GM21619 (cell line): ENCODE measurements around the gene BTBD9.
"Not testable (repeated sequence)": the region's sequence is repeated elsewhere in the genome, so short reads cannot be mapped to it uniquely, and the experiment has no call there.

Source experiments
- ATAC-seq: cut with Tn5 transposase; IDR thresholded peaks from one replicate; pipeline ENCODE4 v1.9.1; 2021; ENCODE audit not compliant: unreplicated experiment

The BTBD9 gene

GRCh38 chr6:38650207-38650752 lies 10.6 kb upstream of the BTBD9 start:
- ATAC-seq: no peak

GRCh38 chr6:38649744-38650143 lies 10.0 kb upstream of the BTBD9 start:
- no peak for ATAC-seq

GRCh38 chr6:38648629-38649028 lies 8.9 kb upstream of the BTBD9 start:
- ATAC-seq: no peak

GRCh38 chr6:38646166-38646878 lies 6.6 kb upstream of the BTBD9 start:
- no peak for ATAC-seq

- no peak for ATAC-seq
Observed at GRCh38 chr6:38644951-38645350, 5.2 kb upstream of the BTBD9 start.

GRCh38 chr6:38640216-38640909 lies 634 bp upstream of the BTBD9 start:
- peak; percentile 12 for ATAC-seq

- ATAC-seq: peak; percentile 26
Observed at GRCh38 chr6:38638941-38639497, 710 bp downstream of the BTBD9 start.

GRCh38 chr6:38637756-38638155 lies 2.0 kb downstream of the BTBD9 start:
- ATAC-seq: no peak

GRCh38 chr6:38636027-38636426 lies 3.7 kb downstream of the BTBD9 start:
- ATAC-seq: no peak

- no peak for ATAC-seq
Observed at GRCh38 chr6:38634518-38634917, 5.2 kb downstream of the BTBD9 start.

- ATAC-seq: no peak
Observed at GRCh38 chr6:38632490-38632889, 7.2 kb downstream of the BTBD9 start.

- no peak for ATAC-seq
Observed at GRCh38 chr6:38631186-38631783, 8.4 kb downstream of the BTBD9 start.

GRCh38 chr6:38625217-38625616 lies 14.5 kb downstream of the BTBD9 start:
- no peak for ATAC-seq

- not testable (repeated sequence) for ATAC-seq
Observed at GRCh38 chr6:38619342-38619741, 20.4 kb downstream of the BTBD9 start.

- not testable (repeated sequence) for ATAC-seq
Observed at GRCh38 chr6:38618301-38618700, 21.4 kb downstream of the BTBD9 start.

GRCh38 chr6:38617856-38618255 lies 21.9 kb downstream of the BTBD9 start:
- ATAC-seq: no peak

GRCh38 chr6:38612143-38612965 lies 27.4 kb downstream of the BTBD9 start:
- no peak for ATAC-seq

GRCh38 chr6:38610050-38610625 lies 29.6 kb downstream of the BTBD9 start:
- ATAC-seq: no peak

GRCh38 chr6:38604700-38605099 lies 35.0 kb downstream of the BTBD9 start:
- no peak for ATAC-seq

- no peak for ATAC-seq
Observed at GRCh38 chr6:38603966-38604365, 35.8 kb downstream of the BTBD9 start.
